K562 (cell line): Measurements from ENCODE around the gene CCDC15. TPM values are rescaled to one million over a fixed set of nuclear protein-coding genes. Genes with fewer than 3 reads are reported as not detected.

ENCODE experiments used
- ATAC-seq: fragments of 200-7000 bp; cut with Tn5 transposase; 3 replicates; pipeline ENCODE4 v1.9.1; 2020; ENCODE audit warnings: moderate library complexity
- BruUV-seq: library from RNA; stranded (reverse); fragments of 400-500 nt; replicated peaks from 2 replicates; lab custom pipeline; 2021; lab: Mats Ljungman, UMichigan
- CTCF ChIA-PET: fragments of 300-600 bp; formaldehyde crosslinking; extraction: SDS; loops from one replicate; lab custom pipeline; 2021; ENCODE audit warnings: low intra/inter-chr PET ratio; lab: Yijun Ruan, JAX
- POLR2A ChIA-PET: fragments of 300-600, 350-650 bp; sonication (Branson Sonifier 250); formaldehyde crosslinking; extraction: SDS; loops from one replicate; lab custom pipeline; 2021; ENCODE audit warnings: antibody characterized with exemption, inconsistent platforms; lab: Yijun Ruan, JAX
- DNase-seq, 4 experiments: peaks; one replicate each; pipeline versions ENCODE4 v3.0.0 to v3.0.0-alpha.2; 2011 to 2018; ENCODE audit warnings: low spot score in 3 of 4, mixed read lengths in 3 of 4; ENCODE audit errors: extremely low read depth in 1 of 4
- FAIRE-seq: peaks from 2 replicates; lab custom pipeline; 2011; peaks lifted over from hg19 to GRCh38; lab: Jason Lieb, UNC
- H2AFZ ChIP-seq: 2 replicates; pipeline ENCODE4 v1.6.0; 2011; ENCODE audit warnings: low read depth, low read length, control low read depth, inconsistent platforms
- H3K27ac ChIP-seq: fragments of 200-600 bp; 3 replicates; pipeline ENCODE4 v1.8.0; 2011; ENCODE audit warnings: low read depth, mild to moderate bottlenecking, control low read depth, inconsistent platforms, low read length, moderate library complexity, mixed read lengths; ENCODE audit errors: extremely low read depth
- H3K27me3 ChIP-seq, 2 experiments: fragments of 300-600 bp in 1 of 2; 2 replicates in 1 of 2; 3 replicates in 1 of 2; pipeline versions ENCODE4 v1.6.0 to v1.8.0; 2011; ENCODE audit warnings: inconsistent platforms in 2 of 2, low read length in 2 of 2, mild to moderate bottlenecking in 1 of 2, mixed read lengths in 1 of 2, moderate library complexity in 1 of 2; ENCODE audit not compliant: control insufficient read depth in 2 of 2, insufficient read depth in 2 of 2
- H3K36me3 ChIP-seq: fragments of 300-600 bp; 3 replicates; pipeline ENCODE4 v1.8.0; 2011; ENCODE audit warnings: mild to moderate bottlenecking, low read length, inconsistent platforms; ENCODE audit not compliant: control insufficient read depth, insufficient read depth
- H3K4me1 ChIP-seq, 2 experiments: fragments of 200-600 bp in 1 of 2; replicated peaks in 1 of 2; 2 replicates in 1 of 2; 3 replicates in 1 of 2; pipeline versions ENCODE4 v1.5.1 to v1.8.0; 2011; ENCODE audit warnings: inconsistent platforms in 2 of 2, low read length in 2 of 2, mild to moderate bottlenecking in 1 of 2, mixed read lengths in 1 of 2, moderate library complexity in 1 of 2; ENCODE audit not compliant: control insufficient read depth in 2 of 2, insufficient read depth in 2 of 2
- H3K4me2 ChIP-seq: 2 replicates; pipeline ENCODE4 v1.6.1; 2011; ENCODE audit warnings: low read length, control low read depth, inconsistent platforms, mixed read lengths; ENCODE audit not compliant: insufficient read depth
- H3K4me3 ChIP-seq: fragments of 200-600 bp; sonication (generic), shearing (Covaris generic); 2 replicates; pipeline ENCODE4 v1.5.1; 2016; ENCODE audit warnings: control low read depth, inconsistent platforms
- H3K79me2 ChIP-seq: fragments of 200-600 bp; 3 replicates; pipeline ENCODE4 v1.8.0; 2011; ENCODE audit warnings: low read length, inconsistent platforms; ENCODE audit not compliant: control insufficient read depth, insufficient read depth
- H3K9ac ChIP-seq, 2 experiments: 2 replicates each; pipeline versions ENCODE4 v1.6.0 to v1.6.1; 2011; ENCODE audit warnings: low read depth in 2 of 2, low read length in 2 of 2, control low read depth in 1 of 2, inconsistent platforms in 1 of 2, mild to moderate bottlenecking in 1 of 2, mixed read lengths in 1 of 2; ENCODE audit not compliant: insufficient read depth in 1 of 2
- H3K9me1 ChIP-seq: one replicate; pipeline ENCODE4 v1.6.0; 2011; ENCODE audit warnings: inconsistent platforms, mild to moderate bottlenecking, low read length, moderate library complexity; ENCODE audit not compliant: control insufficient read depth, insufficient read depth
- H3K9me3 ChIP-seq: replicated peaks from 2 replicates; pipeline ENCODE4 v1.5.1; 2011; ENCODE audit warnings: low read depth, low read length, inconsistent platforms; ENCODE audit not compliant: control insufficient read depth, insufficient read depth
- H4K20me1 ChIP-seq: replicated peaks from 2 replicates; pipeline ENCODE4 v1.6.1; 2011; ENCODE audit warnings: low read length, inconsistent platforms, mixed read lengths; ENCODE audit not compliant: control insufficient read depth, insufficient read depth
- ARID2 ChIP-seq: fragments of 450-650 bp; IDR thresholded peaks from 2 replicates; pipeline ENCODE4 v1.6.1; 2017; ENCODE audit warnings: antibody characterized with exemption, mild to moderate bottlenecking
- ASH1L ChIP-seq: fragments of 450-650 bp; IDR thresholded peaks from 2 replicates; pipeline ENCODE4 v1.6.1; 2018; ENCODE audit warnings: borderline replicate concordance, mild to moderate bottlenecking, low read depth; ENCODE audit not compliant: partially characterized antibody
- DNMT1 ChIP-seq: fragments of 450-650 bp; IDR thresholded peaks from 2 replicates; pipeline ENCODE4 v1.6.1; 2016; ENCODE audit warnings: antibody characterized with exemption, mild to moderate bottlenecking
- ETS2 ChIP-seq: IDR thresholded peaks from 2 replicates; pipeline ENCODE4 v1.6.1; 2016; ENCODE audit warnings: borderline replicate concordance, missing genetic modification characterization, mild to moderate bottlenecking, moderate library complexity, missing compliant biosample characterization; ENCODE audit not compliant: poor library complexity, severe bottlenecking
- FOXA1 ChIP-seq: fragments of 450-650 bp; IDR thresholded peaks from 2 replicates; pipeline ENCODE4 v1.6.1; 2016; ENCODE audit warnings: mild to moderate bottlenecking, borderline replicate concordance
- HOMEZ ChIP-seq: fragments of 250-450 bp; sonication (Bioruptor Pico); IDR thresholded peaks from 2 replicates; pipeline ENCODE4 v1.4.0; 2020; ENCODE audit warnings: mild to moderate bottlenecking, moderate library complexity
- L3MBTL2 ChIP-seq: fragments of 450-650 bp; IDR thresholded peaks from 2 replicates; pipeline ENCODE4 v1.6.1; 2016; ENCODE audit warnings: mild to moderate bottlenecking, moderate library complexity
- MCM3 ChIP-seq: fragments of 450-650 bp; IDR thresholded peaks from 2 replicates; pipeline ENCODE4 v1.6.1; 2016
- MNT ChIP-seq, 2 experiments: fragments of 450-650 bp; conservative IDR thresholded peaks; 2 replicates each; pipeline ENCODE4 v1.6.1; 2017; ENCODE audit warnings: mild to moderate bottlenecking in 2 of 2, moderate library complexity in 2 of 2
- SMARCC2 ChIP-seq: fragments of 450-650 bp; IDR thresholded peaks from 2 replicates; pipeline ENCODE4 v1.6.1; 2017; ENCODE audit warnings: antibody characterized with exemption, moderate library complexity, mild to moderate bottlenecking, low read depth
- ZBTB12 ChIP-seq: fragments of 250-450 bp; sonication (Bioruptor Pico); IDR thresholded peaks from 2 replicates; pipeline ENCODE4 v1.4.0; 2020
- ZNF24 ChIP-seq: fragments of 450-650 bp; IDR thresholded peaks from 2 replicates; pipeline ENCODE4 v1.6.1; 2016
- ZNF277 ChIP-seq: fragments of 250-450 bp; sonication (Bioruptor Pico); IDR thresholded peaks from 2 replicates; pipeline ENCODE4 v1.8.0; 2022; ENCODE audit warnings: inconsistent platforms, mild to moderate bottlenecking, moderate library complexity, borderline replicate concordance
- ZNF584 ChIP-seq: fragments of 200-800 bp; sonication (Bioruptor generic); IDR thresholded peaks from 2 replicates; pipeline ENCODE4 v1.6.1; 2016; ENCODE audit warnings: low read depth, mild to moderate bottlenecking, missing genetic modification characterization, missing compliant biosample characterization
- ZNF766 ChIP-seq: fragments of 200-800 bp; sonication (Bioruptor generic); conservative IDR thresholded peaks from 2 replicates; pipeline ENCODE4 v1.6.1; 2016; ENCODE audit warnings: missing genetic modification characterization, missing compliant biosample characterization
- WGBS: fragments of 100-300 bp; shearing (Covaris generic); methylation state at CpG from one replicate; pipeline ENCODE4 v1.1.6; 2016; ENCODE audit warnings: low coverage, mixed read lengths; ENCODE audit not compliant: insufficient coverage; ENCODE audit errors: missing lambda C conversion rate; 5-methylcytosine and 5-hydroxymethylcytosine counted together
- in situ Hi-C: fragments of 300-500 bp; cut with MboI; formaldehyde crosslinking; loops from 4 replicates; pipeline ENCODE4 v1.15.0; 2018; ENCODE audit warnings: inconsistent platforms, mixed read lengths
- intact Hi-C: fragments of 100-400 bp; cut with micrococcal nuclease; formaldehyde crosslinking; loops from 2 replicates; pipeline ENCODE4 v1.14.2; 2022
- polyA plus RNA-seq, 8 experiments: library from polyadenylated mRNA; depleted of rRNA in 4 of 8; stranded (reverse) in 5 of 8; unstranded in 3 of 8; fragments of >200 nt; fragmentation: Nextera tagmentation in 2 of 8; fragmentation: Illumina TruSeq in 1 of 8; extraction: Ambion mirVana in 2 of 8; extraction: Trizol in 1 of 8; gene quantifications; 2 replicates each; pipeline versions ENCODE4 v1.2.1 to v1.2.3, GENCODE V29; 2011 to 2014; ENCODE audit warnings: inconsistent platforms in 1 of 8, missing spikeins in 1 of 8
- total RNA-seq, 7 experiments: library from RNA; depleted of rRNA in 6 of 7; stranded (reverse); fragments of >200 nt in 6 of 7; fragmentation: Illumina TruSeq in 2 of 7; extraction: Trizol in 2 of 7; gene quantifications; 2 replicates each; pipeline versions ENCODE4 v1.2.1 to v1.2.3, GENCODE V29; 2011 to 2021; ENCODE audit warnings: low replicate concordance in 1 of 7

The CCDC15 gene
- total and polyA plus RNA-seq, 9 of the 15 experiments (the other 6 are each of a cell fraction or from before 2014, with no cell fraction given): 1.9 to 9.2 (median 3.9) TPM

- no peak for DNase-seq
- CTCF ChIA-PET: no interaction called here
- peak; percentile 70 for FAIRE-seq
- BruUV-seq: TSS peak; percentile 84
- Histone ChIP-seq H3K4me2 (peak overlapping the region; percentile 77), H3K4me1 (peaks cover 5 to 7% of the 10 kb centered on the region in 2 experiments; a peak in 3 of 5 replicates), H3K27me3 (peaks cover 0 to 1% of the 10 kb centered on the region in 2 experiments; a peak in 1 of 5 replicates), H2AFZ (peak overlapping the region; percentile 93), H4K20me1 (no peaks in the 10 kb centered on the region), H3K9me1 (no peaks in the 10 kb centered on the region), H3K79me2 (no peaks in the 10 kb centered on the region), H3K36me3 (peaks cover under 1% of the 10 kb centered on the region; the same call in 2 of the 3 replicates), H3K4me3 (peak overlapping the region; percentile 47), H3K9me3 (no peaks in the 10 kb centered on the region), H3K27ac (peak overlapping the region; percentile 81), H3K9ac (peak overlapping the region; percentile 73 to 93; a peak in 3 of 4 replicates)
- no peak; the same call in 2 of the 3 replicates for ATAC-seq
- POLR2A ChIA-PET: interaction anchor here (1.1 to 1.3 kb wide), 2 partner anchors 28 to 190 kb away, joined by 3 read pairs; no protein-coding TSS in a partner anchor
- in situ Hi-C loops: loop anchor here (25.0 kb wide), 2 partner anchors 383 to 933 kb away; partner anchors contain the start of gene HYLS1
- 24% methylated on average over 6 of the region's 6 CpGs for WGBS
- intact Hi-C loops: no loop called here
- TF ChIP-seq ZNF277 (CRISPR knock-in tag): no peak
- TF ChIP-seq MCM3: no peak
- no peak for TF ChIP-seq ZNF24
- TF ChIP-seq ZNF584 (CRISPR knock-in tag): no peak
- TF ChIP-seq MNT (conservative IDR thresholded peaks at IDR 0.05): no peak
- TF ChIP-seq HOMEZ (CRISPR knock-in tag): no peak
- TF ChIP-seq ZBTB12: no peak
- no peak for TF ChIP-seq ETS2 (tag)
- peak; percentile 83 for TF ChIP-seq ZNF766
- TF ChIP-seq SMARCC2: 0 out of 2 replicates have a peak, but pooled peaks have one; percentile 29
- peak; percentile 11; the same call in 1 of the 2 replicates for TF ChIP-seq L3MBTL2
- 0 out of 2 replicates have a peak, but pooled peaks have one; percentile 32 for TF ChIP-seq DNMT1
- TF ChIP-seq ASH1L: no peak
- TF ChIP-seq ARID2: no peak
- TF ChIP-seq FOXA1: no peak
These were observed 571 bp downstream of the CCDC15 start for GRCh38 chr11:124954590-124954955.
